ENCODE data around the gene SLC2A10. TPM values are rescaled to one million over a fixed set of nuclear protein-coding genes. Genes with fewer than 3 reads are reported as not detected.

SLC2A10 gene
- total RNA-seq, 1 experiment from 2014 or later: 33.6 TPM

GRCh38 chr20:46774943-46775560 is 65.6 kb downstream of the SLC2A10 start:
- H3K27ac ChIP-seq: no peak overlapping the region
- H3K4me2 ChIP-seq: no peak overlapping the region
- intact Hi-C loops (cut with micrococcal nuclease; ENCODE audit: unreplicated experiment): no loop called here
- 0 out of 2 replicates have a peak, but pooled peaks cover 6% of the 10 kb centered on the region for H3K4me1 ChIP-seq (replicated peaks; ENCODE audit: insufficient read depth)
- ChIA-PET CTCF (no interaction called here), POLR2A (ENCODE audit: unreplicated experiment) (no interaction called here)
- no peak for TF ChIP-seq EZH2 (IDR thresholded peaks at IDR 0.05; ENCODE audit: low read depth)
- H3K9me3 ChIP-seq (ENCODE audit: insufficient read depth, low read depth): no peaks in the 10 kb centered on the region
- no peaks in the 10 kb centered on the region; the same call in 1 of the 2 replicates for H3K9me2 ChIP-seq (ENCODE audit: insufficient read depth)
- DNase-seq: no peak
- BruUV-seq (replicated peaks): no TSS peak
- no peak overlapping the region for H2AFZ ChIP-seq
- no peak overlapping the region for H3K4me3 ChIP-seq
- no peaks in the 10 kb centered on the region for H3K27me3 ChIP-seq (ENCODE audit: insufficient read depth, low read depth)
- H3F3A ChIP-seq (ENCODE audit: insufficient read depth, low read depth): no peaks in the 10 kb centered on the region
- H3K79me2 ChIP-seq (ENCODE audit: low read depth): no peaks in the 10 kb centered on the region
- H3K36me3 ChIP-seq (ENCODE audit: low read depth): no peaks in the 10 kb centered on the region
- H4K20me1 ChIP-seq (ENCODE audit: insufficient read depth): no peaks in the 10 kb centered on the region

- H3K36me3 ChIP-seq (ENCODE audit: low read depth): no peaks in the 10 kb centered on the region
- no peak for TF ChIP-seq EZH2 (IDR thresholded peaks at IDR 0.05; ENCODE audit: low read depth)
- no peak for TF ChIP-seq CTCF (conservative IDR thresholded peaks at IDR 0.05)
- H4K20me1 ChIP-seq (ENCODE audit: insufficient read depth): no peaks in the 10 kb centered on the region
- H2AFZ ChIP-seq: no peak overlapping the region
- ChIA-PET CTCF (interaction anchor here (0.6 kb wide), 1 partner anchor 1652 kb away, joined by 7 read pairs; the partner anchor contains the start of gene WFDC12), POLR2A (ENCODE audit: unreplicated experiment) (no interaction called here)
- 0 out of 2 replicates have a peak, but pooled peaks cover 2% of the 10 kb centered on the region for H3K4me1 ChIP-seq (replicated peaks; ENCODE audit: insufficient read depth)
- intact Hi-C loops (cut with micrococcal nuclease; ENCODE audit: unreplicated experiment): no loop called here
- no peak overlapping the region for H3K4me3 ChIP-seq
- no peaks in the 10 kb centered on the region; the same call in 1 of the 2 replicates for H3K9me2 ChIP-seq (ENCODE audit: insufficient read depth)
- DNase-seq: no peak
- no peaks in the 10 kb centered on the region for H3F3A ChIP-seq (ENCODE audit: insufficient read depth, low read depth)
- H3K27me3 ChIP-seq (ENCODE audit: insufficient read depth, low read depth): no peaks in the 10 kb centered on the region
- H3K27ac ChIP-seq: no peak overlapping the region
- H3K9me3 ChIP-seq (ENCODE audit: insufficient read depth, low read depth): no peaks in the 10 kb centered on the region
- no peak overlapping the region for H3K4me2 ChIP-seq
- H3K79me2 ChIP-seq (ENCODE audit: low read depth): no peaks in the 10 kb centered on the region
- BruUV-seq (replicated peaks): no TSS peak
Measured at GRCh38 chr20:46775806-46776205, 66.4 kb downstream of the SLC2A10 start.

GRCh38 chr20:46777331-46777730 is 67.9 kb downstream of the SLC2A10 start:
- Histone ChIP-seq H3K27ac (no peak overlapping the region), H3K4me2 (no peak overlapping the region), H3K4me3 (no peak overlapping the region), H3K79me2 (ENCODE audit: low read depth) (no peaks in the 10 kb centered on the region), H2AFZ (no peak overlapping the region), H3K9me2 (ENCODE audit: insufficient read depth) (no peaks in the 10 kb centered on the region; the same call in 1 of the 2 replicates), H3F3A (ENCODE audit: insufficient read depth, low read depth) (no peaks in the 10 kb centered on the region), H3K4me1 (replicated peaks; ENCODE audit: insufficient read depth) (no peaks in the 10 kb centered on the region), H3K27me3 (ENCODE audit: insufficient read depth, low read depth) (no peaks in the 10 kb centered on the region), H4K20me1 (ENCODE audit: insufficient read depth) (no peaks in the 10 kb centered on the region), H3K36me3 (ENCODE audit: low read depth) (no peaks in the 10 kb centered on the region), H3K9me3 (ENCODE audit: insufficient read depth, low read depth) (no peaks in the 10 kb centered on the region)
- TF ChIP-seq EZH2 (IDR thresholded peaks at IDR 0.05; ENCODE audit: low read depth) (no peak), CTCF (conservative IDR thresholded peaks at IDR 0.05) (no peak)
- POLR2A ChIA-PET (ENCODE audit: unreplicated experiment): interaction anchor here (0.6 to 0.7 kb wide), 2 partner anchors 658 to 1293 kb away, joined by 5 to 7 read pairs; no protein-coding TSS in a partner anchor
- no TSS peak for BruUV-seq (replicated peaks)
- intact Hi-C loops (cut with micrococcal nuclease; ENCODE audit: unreplicated experiment): no loop called here
- no peak for DNase-seq
- CTCF ChIA-PET: no interaction called here

Data from PC-9 (cell line).